OCI-LY3 (cell line): Measurements from ENCODE around the gene HDAC4.

ENCODE experiments used
- H2AFZ ChIP-seq: fragments of 200-600, 300-600 bp; shearing (Covaris generic); 2 replicates; pipeline ENCODE4 v1.6.0; 2014; ENCODE audit warnings: antibody characterized with exemption, low read depth, low read length
- H3K27ac ChIP-seq: fragments of 200-600, 300-600 bp; sonication (generic); 2 replicates; pipeline ENCODE4 v1.5.1; 2014; ENCODE audit warnings: mild to moderate bottlenecking, low read length, moderate library complexity, mixed read lengths
- H3K27me3 ChIP-seq: fragments of 200-600, 300-600 bp; sonication (generic); 2 replicates; pipeline ENCODE4 v1.6.1; 2014; ENCODE audit warnings: low read depth, low read length, mixed read lengths
- H3K36me3 ChIP-seq: fragments of 200-600, 300-600 bp; sonication (generic); replicated peaks from 2 replicates; pipeline ENCODE3; 2014; ENCODE audit warnings: low read depth, low read length, mixed read lengths
- H3K4me1 ChIP-seq: fragments of 300-600, 200-600 bp; sonication (generic); 2 replicates; pipeline ENCODE4 v1.6.1; 2014; ENCODE audit warnings: low read length, mixed read lengths
- H3K4me2 ChIP-seq: fragments of 200-600, 300-600 bp; sonication (generic); 2 replicates; pipeline ENCODE4 v1.6.1; 2014; ENCODE audit warnings: low read length, mixed read lengths
- H3K4me3 ChIP-seq: fragments of 300-600, 200-600 bp; sonication (generic); 2 replicates; pipeline ENCODE4 v1.5.1; 2014; ENCODE audit warnings: antibody characterized with exemption, mild to moderate bottlenecking, low read length, moderate library complexity
- H3K79me2 ChIP-seq: fragments of 300-600, 200-600 bp; shearing (Covaris generic); 2 replicates; pipeline ENCODE4 v1.6.1; 2014; ENCODE audit warnings: mild to moderate bottlenecking, low read length, mixed read lengths
- H3K9ac ChIP-seq: fragments of 300-600, 200-600 bp; shearing (Covaris generic); 2 replicates; pipeline ENCODE4 v1.6.0; 2014; ENCODE audit warnings: mild to moderate bottlenecking, low read length, moderate library complexity
- H3K9me3 ChIP-seq: fragments of 200-600, 300-600 bp; shearing (Covaris generic); 2 replicates; pipeline ENCODE4 v1.6.1; 2014; ENCODE audit warnings: low read length, mixed read lengths; ENCODE audit not compliant: insufficient read depth
- H4K20me1 ChIP-seq: fragments of 200-600, 300-600 bp; sonication (generic); 2 replicates; pipeline ENCODE4 v1.6.1; 2016; ENCODE audit warnings: low read length, mixed read lengths; ENCODE audit not compliant: insufficient read depth
- EZH2phosphoT487 ChIP-seq: fragments of 200-600 bp; shearing (Covaris generic); IDR thresholded peaks from 2 replicates; pipeline ENCODE4 v1.6.1; 2018; ENCODE audit warnings: antibody characterized with exemption, mixed run types, low read depth
- TF ChIP-seq, protein P1 (sequence below): fragments of 200-600, 300-600 bp; sonication (generic); IDR thresholded peaks from 2 replicates; pipeline ENCODE4 v1.5.1; 2014; ENCODE audit warnings: antibody characterized with exemption, low read length, low read depth

The HDAC4 gene

GRCh38 chr2:239378021-239378917 lies 22.6 kb downstream of the HDAC4 start:
- H4K20me1 ChIP-seq = peaks cover 13% of the 10 kb centered on the region; the same call in 1 of the 2 replicates
- peaks cover 22% of the 10 kb centered on the region for H3K4me1 ChIP-seq
- no peak overlapping the region for H3K27ac ChIP-seq

GRCh38 chr2:239377591-239377990 lies 23.2 kb downstream of the HDAC4 start:
- no peak overlapping the region for H3K4me3 ChIP-seq
- H3K27ac ChIP-seq = no peak overlapping the region
- H3K27me3 ChIP-seq = no peaks in the 10 kb centered on the region
- H3K79me2 ChIP-seq = no peaks in the 10 kb centered on the region
- H2AFZ ChIP-seq = no peak overlapping the region
- peaks cover 21% of the 10 kb centered on the region for H3K4me1 ChIP-seq
- no peak overlapping the region for H3K4me2 ChIP-seq
- H3K9ac ChIP-seq = no peak overlapping the region
- no peaks in the 10 kb centered on the region for H3K9me3 ChIP-seq
- H4K20me1 ChIP-seq = peaks cover 13% of the 10 kb centered on the region; the same call in 1 of the 2 replicates
- peaks cover 2% of the 10 kb centered on the region for H3K36me3 ChIP-seq
- TF ChIP-seq, protein P1, sequence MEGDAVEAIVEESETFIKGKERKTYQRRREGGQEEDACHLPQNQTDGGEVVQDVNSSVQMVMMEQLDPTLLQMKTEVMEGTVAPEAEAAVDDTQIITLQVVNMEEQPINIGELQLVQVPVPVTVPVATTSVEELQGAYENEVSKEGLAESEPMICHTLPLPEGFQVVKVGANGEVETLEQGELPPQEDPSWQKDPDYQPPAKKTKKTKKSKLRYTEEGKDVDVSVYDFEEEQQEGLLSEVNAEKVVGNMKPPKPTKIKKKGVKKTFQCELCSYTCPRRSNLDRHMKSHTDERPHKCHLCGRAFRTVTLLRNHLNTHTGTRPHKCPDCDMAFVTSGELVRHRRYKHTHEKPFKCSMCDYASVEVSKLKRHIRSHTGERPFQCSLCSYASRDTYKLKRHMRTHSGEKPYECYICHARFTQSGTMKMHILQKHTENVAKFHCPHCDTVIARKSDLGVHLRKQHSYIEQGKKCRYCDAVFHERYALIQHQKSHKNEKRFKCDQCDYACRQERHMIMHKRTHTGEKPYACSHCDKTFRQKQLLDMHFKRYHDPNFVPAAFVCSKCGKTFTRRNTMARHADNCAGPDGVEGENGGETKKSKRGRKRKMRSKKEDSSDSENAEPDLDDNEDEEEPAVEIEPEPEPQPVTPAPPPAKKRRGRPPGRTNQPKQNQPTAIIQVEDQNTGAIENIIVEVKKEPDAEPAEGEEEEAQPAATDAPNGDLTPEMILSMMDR = no peak
- no peak for TF ChIP-seq EZH2phosphoT487

More at GRCh38 chr2:239378021-239378917, 22.6 kb downstream of the HDAC4 start:
- TF ChIP-seq, protein P1 = no peak
- no peak for TF ChIP-seq EZH2phosphoT487
- Histone ChIP-seq H3K4me2 (no peak overlapping the region), H2AFZ (no peak overlapping the region), H3K9me3 (no peaks in the 10 kb centered on the region), H3K36me3 (peaks cover 2% of the 10 kb centered on the region), H3K4me3 (no peak overlapping the region), H3K9ac (no peak overlapping the region), H3K27me3 (no peaks in the 10 kb centered on the region), H3K79me2 (no peaks in the 10 kb centered on the region)

- H3K4me2 ChIP-seq = no peak overlapping the region
- H3K4me1 ChIP-seq = peaks cover 16% of the 10 kb centered on the region
- no peaks in the 10 kb centered on the region for H3K27me3 ChIP-seq
- H3K9me3 ChIP-seq = no peaks in the 10 kb centered on the region
- no peak overlapping the region for H3K27ac ChIP-seq
- no peak overlapping the region for H3K4me3 ChIP-seq
- no peak overlapping the region for H3K9ac ChIP-seq
- H4K20me1 ChIP-seq = peaks cover 9% of the 10 kb centered on the region; the same call in 1 of the 2 replicates
- TF ChIP-seq, protein P1 = no peak
- TF ChIP-seq EZH2phosphoT487 = no peak
- peaks cover 2% of the 10 kb centered on the region for H3K36me3 ChIP-seq
- H2AFZ ChIP-seq = no peak overlapping the region
- H3K79me2 ChIP-seq = no peaks in the 10 kb centered on the region
These were observed 23.8 kb downstream of the HDAC4 start for GRCh38 chr2:239376942-239377531.

DNA sequence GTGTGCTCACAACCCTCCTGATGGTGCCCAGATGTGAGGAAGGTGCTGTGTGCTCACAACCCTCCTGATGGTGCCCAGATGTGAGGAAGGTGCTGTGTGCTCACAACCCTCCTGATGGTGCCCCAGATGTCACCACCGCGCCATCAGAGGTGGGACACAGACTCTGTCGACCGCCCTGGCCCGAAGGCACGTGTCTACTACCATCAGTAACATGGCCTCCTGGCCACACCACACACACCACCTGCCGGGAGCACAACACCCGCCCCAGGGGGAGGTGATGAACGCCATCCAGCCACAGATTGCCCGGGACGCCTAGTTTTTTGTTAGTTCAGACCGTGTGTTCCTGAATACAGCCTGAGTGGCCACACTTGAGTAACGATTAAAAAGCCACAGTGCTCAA lies 24.5 kb downstream of the HDAC4 start:
- H3K79me2 ChIP-seq = no peaks in the 10 kb centered on the region
- peaks cover 2% of the 10 kb centered on the region for H3K36me3 ChIP-seq
- TF ChIP-seq, protein P1 = no peak
- TF ChIP-seq EZH2phosphoT487 = no peak
- no peaks in the 10 kb centered on the region for H3K27me3 ChIP-seq
- no peak overlapping the region for H3K4me2 ChIP-seq
- no peak overlapping the region for H3K27ac ChIP-seq
- H3K9ac ChIP-seq = no peak overlapping the region
- H3K4me1 ChIP-seq = peaks cover 9% of the 10 kb centered on the region
- no peaks in the 10 kb centered on the region for H3K9me3 ChIP-seq
- peaks cover 2% of the 10 kb centered on the region for H4K20me1 ChIP-seq
- H3K4me3 ChIP-seq = no peak overlapping the region
- H2AFZ ChIP-seq = no peak overlapping the region
